ENCODE measurements around the gene CHMP4A. TPM values are rescaled to one million over a fixed set of nuclear protein-coding genes. Genes with fewer than 3 reads are reported as not detected.

Gene CHMP4A
- total and polyA plus RNA-seq, 2 of the 13 experiments (the other 11 are each of a cell fraction or from before 2014, with no cell fraction given) = 83.6 to 113 TPM

DNA sequence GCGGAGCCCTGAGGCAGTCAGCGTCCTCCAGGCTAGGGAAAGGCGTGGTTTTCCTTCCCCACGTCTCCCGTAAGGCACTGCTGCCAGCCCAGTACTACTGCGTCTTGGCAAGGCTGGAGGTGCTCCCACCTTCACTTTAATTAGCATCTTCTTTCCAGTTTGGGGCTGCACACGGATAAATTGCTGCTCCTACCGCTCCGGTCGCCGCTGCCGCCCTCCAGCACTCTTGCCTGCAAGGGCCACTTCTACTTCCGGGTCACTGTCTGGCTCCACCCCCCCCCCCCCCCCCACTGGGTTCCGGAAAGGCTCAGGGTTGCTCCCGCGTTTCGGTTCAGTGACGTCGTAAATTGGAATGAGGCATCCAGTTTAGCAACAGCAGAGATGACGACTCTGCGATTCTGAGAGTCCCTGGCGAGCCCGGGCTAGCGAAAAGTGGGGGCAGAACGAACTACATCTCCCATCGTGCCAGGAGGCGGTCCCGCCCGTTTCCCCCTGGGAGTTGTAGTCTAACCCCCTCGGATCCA, 18.9 kb upstream of the CHMP4A start, which contains the start of gene NEDD8 (continued):
- TF ChIP-seq YY1 (IDR thresholded peaks at IDR 0.05; ENCODE audit: insufficient read depth, insufficient replicate concordance, low read depth, low read length) (no peak), ZNF12 (CRISPR knock-in tag; IDR thresholded peaks at IDR 0.05) (no peak), SYNCRIP (IDR thresholded peaks at IDR 0.05; ENCODE audit: insufficient read depth, low read depth, low read length) (no peak), MED8 (CRISPR knock-in tag; IDR thresholded peaks at IDR 0.05; ENCODE audit: insufficient replicate concordance) (peak; percentile 95), HMG20A (CRISPR knock-in tag; IDR thresholded peaks at IDR 0.05; ENCODE audit: borderline replicate concordance) (no peak; the same call in 1 of the 2 replicates), ZNF737 (CRISPR knock-in tag; IDR thresholded peaks at IDR 0.05; ENCODE audit: borderline replicate concordance) (peak; percentile 66; the same call in 1 of the 2 replicates), GZF1 (CRISPR knock-in tag; IDR thresholded peaks at IDR 0.05) (peak; percentile 59; the same call in 1 of the 2 replicates), ZNF124 (CRISPR knock-in tag; IDR thresholded peaks at IDR 0.05) (peak; percentile 99), ZNF768 (CRISPR knock-in tag; IDR thresholded peaks at IDR 0.05) (peak; percentile 70; the same call in 1 of the 2 replicates), ZNF776 (CRISPR knock-in tag; IDR thresholded peaks at IDR 0.05) (peak; percentile 95), NFKB2 (CRISPR knock-in tag; IDR thresholded peaks at IDR 0.05; ENCODE audit: borderline replicate concordance) (no peak; the same call in 1 of the 2 replicates), PAWR (CRISPR knock-in tag; IDR thresholded peaks at IDR 0.05; ENCODE audit: borderline replicate concordance) (no peak; the same call in 1 of the 2 replicates), TCF7 (IDR thresholded peaks at IDR 0.05; ENCODE audit: low read depth) (no peak)
- TF ChIP-seq, protein P1, sequence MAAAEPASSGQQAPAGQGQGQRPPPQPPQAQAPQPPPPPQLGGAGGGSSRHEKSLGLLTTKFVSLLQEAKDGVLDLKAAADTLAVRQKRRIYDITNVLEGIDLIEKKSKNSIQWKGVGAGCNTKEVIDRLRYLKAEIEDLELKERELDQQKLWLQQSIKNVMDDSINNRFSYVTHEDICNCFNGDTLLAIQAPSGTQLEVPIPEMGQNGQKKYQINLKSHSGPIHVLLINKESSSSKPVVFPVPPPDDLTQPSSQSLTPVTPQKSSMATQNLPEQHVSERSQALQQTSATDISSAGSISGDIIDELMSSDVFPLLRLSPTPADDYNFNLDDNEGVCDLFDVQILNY (CRISPR knock-in tag; conservative IDR thresholded peaks at IDR 0.05) = no peak; the same call in 1 of the 2 replicates
- TF ChIP-seq, protein P2, sequence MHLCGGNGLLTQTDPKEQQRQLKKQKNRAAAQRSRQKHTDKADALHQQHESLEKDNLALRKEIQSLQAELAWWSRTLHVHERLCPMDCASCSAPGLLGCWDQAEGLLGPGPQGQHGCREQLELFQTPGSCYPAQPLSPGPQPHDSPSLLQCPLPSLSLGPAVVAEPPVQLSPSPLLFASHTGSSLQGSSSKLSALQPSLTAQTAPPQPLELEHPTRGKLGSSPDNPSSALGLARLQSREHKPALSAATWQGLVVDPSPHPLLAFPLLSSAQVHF (CRISPR knock-in tag; IDR thresholded peaks at IDR 0.05) = 0 out of 2 replicates have a peak, but pooled peaks have one; percentile 21
- TF ChIP-seq, protein P3, sequence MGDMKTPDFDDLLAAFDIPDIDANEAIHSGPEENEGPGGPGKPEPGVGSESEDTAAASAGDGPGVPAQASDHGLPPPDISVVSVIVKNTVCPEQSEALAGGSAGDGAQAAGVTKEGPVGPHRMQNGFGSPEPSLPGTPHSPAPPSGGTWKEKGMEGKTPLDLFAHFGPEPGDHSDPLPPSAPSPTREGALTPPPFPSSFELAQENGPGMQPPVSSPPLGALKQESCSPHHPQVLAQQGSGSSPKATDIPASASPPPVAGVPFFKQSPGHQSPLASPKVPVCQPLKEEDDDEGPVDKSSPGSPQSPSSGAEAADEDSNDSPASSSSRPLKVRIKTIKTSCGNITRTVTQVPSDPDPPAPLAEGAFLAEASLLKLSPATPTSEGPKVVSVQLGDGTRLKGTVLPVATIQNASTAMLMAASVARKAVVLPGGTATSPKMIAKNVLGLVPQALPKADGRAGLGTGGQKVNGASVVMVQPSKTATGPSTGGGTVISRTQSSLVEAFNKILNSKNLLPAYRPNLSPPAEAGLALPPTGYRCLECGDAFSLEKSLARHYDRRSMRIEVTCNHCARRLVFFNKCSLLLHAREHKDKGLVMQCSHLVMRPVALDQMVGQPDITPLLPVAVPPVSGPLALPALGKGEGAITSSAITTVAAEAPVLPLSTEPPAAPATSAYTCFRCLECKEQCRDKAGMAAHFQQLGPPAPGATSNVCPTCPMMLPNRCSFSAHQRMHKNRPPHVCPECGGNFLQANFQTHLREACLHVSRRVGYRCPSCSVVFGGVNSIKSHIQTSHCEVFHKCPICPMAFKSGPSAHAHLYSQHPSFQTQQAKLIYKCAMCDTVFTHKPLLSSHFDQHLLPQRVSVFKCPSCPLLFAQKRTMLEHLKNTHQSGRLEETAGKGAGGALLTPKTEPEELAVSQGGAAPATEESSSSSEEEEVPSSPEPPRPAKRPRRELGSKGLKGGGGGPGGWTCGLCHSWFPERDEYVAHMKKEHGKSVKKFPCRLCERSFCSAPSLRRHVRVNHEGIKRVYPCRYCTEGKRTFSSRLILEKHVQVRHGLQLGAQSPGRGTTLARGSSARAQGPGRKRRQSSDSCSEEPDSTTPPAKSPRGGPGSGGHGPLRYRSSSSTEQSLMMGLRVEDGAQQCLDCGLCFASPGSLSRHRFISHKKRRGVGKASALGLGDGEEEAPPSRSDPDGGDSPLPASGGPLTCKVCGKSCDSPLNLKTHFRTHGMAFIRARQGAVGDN (CRISPR knock-in tag; IDR thresholded peaks at IDR 0.05) = peak; percentile 89; the same call in 1 of the 2 replicates
- TF ChIP-seq, protein P4, sequence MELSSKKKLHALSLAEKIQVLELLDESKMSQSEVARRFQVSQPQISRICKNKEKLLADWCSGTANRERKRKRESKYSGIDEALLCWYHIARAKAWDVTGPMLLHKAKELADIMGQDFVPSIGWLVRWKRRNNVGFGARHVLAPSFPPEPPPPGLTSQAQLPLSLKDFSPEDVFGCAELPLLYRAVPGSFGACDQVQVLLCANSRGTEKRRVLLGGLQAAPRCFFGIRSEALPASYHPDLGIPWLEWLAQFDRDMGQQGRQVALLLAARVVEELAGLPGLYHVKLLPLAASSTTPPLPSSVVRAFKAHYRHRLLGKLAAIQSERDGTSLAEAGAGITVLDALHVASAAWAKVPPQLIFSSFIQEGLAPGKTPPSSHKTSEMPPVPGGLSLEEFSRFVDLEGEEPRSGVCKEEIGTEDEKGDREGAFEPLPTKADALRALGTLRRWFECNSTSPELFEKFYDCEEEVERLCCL (CRISPR knock-in tag; IDR thresholded peaks at IDR 0.05; ENCODE audit: borderline replicate concordance) = 0 out of 2 replicates have a peak, but pooled peaks have one; percentile 92
- TF ChIP-seq, protein P5, sequence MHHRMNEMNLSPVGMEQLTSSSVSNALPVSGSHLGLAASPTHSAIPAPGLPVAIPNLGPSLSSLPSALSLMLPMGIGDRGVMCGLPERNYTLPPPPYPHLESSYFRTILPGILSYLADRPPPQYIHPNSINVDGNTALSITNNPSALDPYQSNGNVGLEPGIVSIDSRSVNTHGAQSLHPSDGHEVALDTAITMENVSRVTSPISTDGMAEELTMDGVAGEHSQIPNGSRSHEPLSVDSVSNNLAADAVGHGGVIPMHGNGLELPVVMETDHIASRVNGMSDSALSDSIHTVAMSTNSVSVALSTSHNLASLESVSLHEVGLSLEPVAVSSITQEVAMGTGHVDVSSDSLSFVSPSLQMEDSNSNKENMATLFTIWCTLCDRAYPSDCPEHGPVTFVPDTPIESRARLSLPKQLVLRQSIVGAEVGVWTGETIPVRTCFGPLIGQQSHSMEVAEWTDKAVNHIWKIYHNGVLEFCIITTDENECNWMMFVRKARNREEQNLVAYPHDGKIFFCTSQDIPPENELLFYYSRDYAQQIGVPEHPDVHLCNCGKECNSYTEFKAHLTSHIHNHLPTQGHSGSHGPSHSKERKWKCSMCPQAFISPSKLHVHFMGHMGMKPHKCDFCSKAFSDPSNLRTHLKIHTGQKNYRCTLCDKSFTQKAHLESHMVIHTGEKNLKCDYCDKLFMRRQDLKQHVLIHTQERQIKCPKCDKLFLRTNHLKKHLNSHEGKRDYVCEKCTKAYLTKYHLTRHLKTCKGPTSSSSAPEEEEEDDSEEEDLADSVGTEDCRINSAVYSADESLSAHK (CRISPR knock-in tag; IDR thresholded peaks at IDR 0.05; ENCODE audit: borderline replicate concordance) = no peak
- TF ChIP-seq, protein P6, sequence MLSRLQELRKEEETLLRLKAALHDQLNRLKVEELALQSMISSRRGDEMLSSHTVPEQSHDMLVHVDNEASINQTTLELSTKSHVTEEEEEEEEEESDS (CRISPR knock-in tag; IDR thresholded peaks at IDR 0.05; ENCODE audit: borderline replicate concordance) = 0 out of 2 replicates have a peak, but pooled peaks have one; percentile 68

Data from HepG2 (cell line).